IPS-NIHi7 (cell line): ENCODE results near the gene ZCCHC17.
"Not testable (repeated sequence)": the region's sequence is repeated elsewhere in the genome, so short reads cannot be mapped to it uniquely, and the experiment has no call there.

ENCODE experiments used
- DNase-seq: peaks from one replicate; pipeline ENCODE4 v3.0.0; 2012; ENCODE audit warnings: mixed read lengths; ENCODE audit errors: extremely low spot score

ZCCHC17 gene

GRCh38 chr1:31370021-31370420, 73.2 kb downstream of the ZCCHC17 start:
- DNase-seq: no peak

- no peak for DNase-seq
Measured at GRCh38 chr1:31370565-31370964, 73.7 kb downstream of the ZCCHC17 start.

- no peak for DNase-seq
Measured at GRCh38 chr1:31371121-31371959, 74.5 kb downstream of the ZCCHC17 start.

GRCh38 chr1:31372051-31372450, 75.2 kb downstream of the ZCCHC17 start:
- peak; percentile 8 for DNase-seq

- no peak for DNase-seq
Measured at GRCh38 chr1:31372751-31373055, 75.9 kb downstream of the ZCCHC17 start.

- peak; percentile 95 for DNase-seq
Measured at GRCh38 chr1:31373056-31373896, 76.4 kb downstream of the ZCCHC17 start, which contains the start of gene FABP3. TSS of gene FABP3 (minus strand) at chr1:31373076. CDS start at chr1:31373014, 62 bp downstream.

- DNase-seq: no peak
Measured at GRCh38 chr1:31373897-31374486, 77.2 kb downstream of the ZCCHC17 start.

GRCh38 chr1:31374511-31375196, 77.8 kb downstream of the ZCCHC17 start:
- DNase-seq: no peak

- DNase-seq: peak; percentile 63
Measured at GRCh38 chr1:31376375-31377134, 79.7 kb downstream of the ZCCHC17 start.

- no peak for DNase-seq
Measured at GRCh38 chr1:31377364-31377863, 80.6 kb downstream of the ZCCHC17 start.

GRCh38 chr1:31378001-31378400, 81.2 kb downstream of the ZCCHC17 start:
- DNase-seq: no peak

GRCh38 chr1:31380181-31380580, 83.3 kb downstream of the ZCCHC17 start:
- DNase-seq: no peak

GRCh38 chr1:31381394-31382294, 84.8 kb downstream of the ZCCHC17 start:
- no peak for DNase-seq

- DNase-seq: no peak
Measured at GRCh38 chr1:31382379-31382989, 85.7 kb downstream of the ZCCHC17 start.

GRCh38 chr1:31383967-31384366, 87.1 kb downstream of the ZCCHC17 start:
- no peak for DNase-seq

GRCh38 chr1:31386576-31387243, 89.9 kb downstream of the ZCCHC17 start:
- DNase-seq: not testable (repeated sequence)

GRCh38 chr1:31387612-31388011, 90.8 kb downstream of the ZCCHC17 start:
- DNase-seq: no peak

GRCh38 chr1:31389616-31390015, 92.8 kb downstream of the ZCCHC17 start:
- DNase-seq: no peak

- no peak for DNase-seq
Measured at GRCh38 chr1:31390071-31390470, 93.2 kb downstream of the ZCCHC17 start.
